Stimulated activated CD4-positive, alpha-beta T cell treated with anti-CD3 and anti-CD28 coated beads, Interleukin-4, amount 100 ng/mL, for 48 hours (primary cell): Measurements from ENCODE around the gene DNMT3B.
"Not testable (repeated sequence)": the region's sequence is repeated elsewhere in the genome, so short reads cannot be mapped to it uniquely, and the experiment has no call there.

ENCODE experiments used
- DNase-seq, 2 donors: peaks; one replicate each; pipeline ENCODE4 v3.0.0-alpha.2; 2020; ENCODE audit warnings: low read depth in 2 of 2

The DNMT3B gene

DNA sequence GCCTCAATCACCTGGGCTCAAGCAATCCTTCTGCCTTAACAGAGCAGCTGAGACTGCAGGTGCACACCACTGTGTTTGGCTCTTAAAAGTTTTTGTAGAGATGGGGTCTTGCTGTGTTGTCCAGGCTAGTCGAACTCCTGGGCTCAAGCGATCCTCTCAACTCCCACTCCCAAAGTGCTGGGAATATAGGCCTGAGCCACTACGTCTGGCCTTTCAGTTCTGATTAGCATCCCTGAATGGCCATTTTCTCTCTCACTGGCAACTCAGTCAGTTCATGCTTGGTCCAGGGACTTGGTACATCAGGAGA, 28.5 kb downstream of the DNMT3B start:
- no peak for DNase-seq

DNA sequence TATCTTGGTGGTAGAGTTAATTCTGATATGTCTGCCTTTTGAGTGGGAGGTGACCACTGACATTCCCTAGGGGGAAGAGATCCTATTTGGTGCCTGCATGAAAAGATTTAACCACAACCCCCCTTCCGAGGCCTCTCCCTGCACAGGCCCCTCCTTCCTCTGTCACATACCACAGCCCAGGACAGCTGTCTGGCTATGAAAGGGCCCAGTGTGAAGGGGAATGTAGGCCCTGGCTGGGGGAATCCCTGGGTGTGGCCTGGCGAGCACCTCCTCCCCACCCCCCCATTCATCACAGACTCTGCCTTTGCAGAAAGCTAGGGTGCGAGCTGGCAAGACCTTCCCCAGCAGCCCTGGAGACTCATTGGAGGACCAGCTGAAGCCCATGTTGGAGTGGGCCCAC, 30.1 kb downstream of the DNMT3B start:
- peak in 1 of 2 donors; percentile 13 for DNase-seq

DNA sequence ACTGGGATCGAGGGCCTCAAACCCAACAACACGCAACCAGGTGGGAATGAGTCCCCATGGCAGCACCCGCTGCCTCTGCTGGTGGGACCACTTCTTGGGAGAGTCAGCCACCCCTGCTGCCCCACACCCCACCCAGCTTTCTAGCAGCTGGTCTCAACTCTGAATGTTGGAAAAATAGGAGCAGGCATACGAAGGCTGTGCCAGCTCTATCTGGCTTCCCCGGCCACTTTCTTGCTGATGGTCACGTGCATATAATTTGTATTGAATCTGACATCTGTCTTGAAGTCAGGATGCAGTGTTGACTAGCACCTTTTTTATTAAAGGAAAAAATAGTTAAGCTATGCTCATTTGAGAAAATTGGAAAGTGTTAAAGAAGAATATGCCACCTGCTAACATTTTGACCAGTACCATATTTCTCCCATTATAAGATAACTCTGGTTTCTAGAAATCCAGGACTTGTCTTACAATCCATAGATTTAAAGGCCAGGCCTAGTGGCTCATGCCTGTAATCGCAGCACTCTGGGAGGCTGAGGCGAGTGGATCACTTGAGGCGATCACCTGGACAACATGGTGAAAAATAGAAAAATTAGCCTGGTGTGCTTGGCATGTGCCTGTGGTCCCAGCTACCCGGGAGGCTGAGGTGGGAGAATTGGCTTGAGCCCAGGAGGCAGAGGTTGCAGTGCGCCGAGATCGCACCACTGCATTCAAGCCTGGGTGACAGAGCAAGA, 30.7 kb downstream of the DNMT3B start:
- DNase-seq = no peak

- DNase-seq = no peak
Measured at GRCh38 chr20:32796383-32796948, 34.3 kb downstream of the DNMT3B start.

DNA sequence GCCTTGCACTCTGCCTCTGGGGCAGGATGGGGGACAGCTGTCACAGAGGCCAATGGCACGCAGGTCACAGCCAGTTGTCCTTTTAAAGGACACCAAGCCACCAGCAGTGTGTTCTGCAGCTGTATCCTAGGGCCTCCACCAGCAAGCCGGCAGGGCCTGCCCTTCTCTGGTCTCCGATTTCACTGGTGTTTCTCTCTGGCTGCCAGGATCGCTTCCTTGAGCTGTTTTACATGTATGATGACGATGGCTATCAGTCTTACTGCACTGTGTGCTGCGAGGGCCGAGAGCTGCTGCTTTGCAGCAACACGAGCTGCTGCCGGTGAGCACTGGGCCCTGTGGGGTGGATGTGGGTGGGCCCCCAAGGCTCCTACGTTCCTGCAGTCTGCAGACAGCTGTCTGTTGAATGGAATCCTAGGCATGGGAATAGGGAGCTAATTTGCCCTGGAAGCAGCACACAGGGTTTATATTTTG, 34.8 kb downstream of the DNMT3B start:
- no peak for DNase-seq

DNA sequence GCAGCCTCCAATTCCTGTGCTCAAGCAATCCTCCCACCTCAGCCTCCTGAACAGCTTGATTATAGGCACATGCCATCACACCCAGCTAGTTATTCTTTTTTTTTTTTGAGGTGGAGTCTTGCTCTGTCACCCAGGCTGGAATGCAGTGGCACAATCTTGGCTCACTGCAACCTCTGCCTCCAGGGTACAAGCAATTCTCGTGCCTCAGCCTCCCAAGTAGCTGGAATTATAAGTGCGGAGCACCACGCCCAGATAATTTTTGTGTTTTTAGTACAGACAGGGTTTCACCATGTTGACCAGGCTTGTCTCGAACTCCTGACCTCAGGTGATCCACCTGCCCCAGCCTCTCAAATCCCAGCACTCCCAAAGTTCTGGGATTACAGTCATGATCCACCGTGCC, 35.4 kb downstream of the DNMT3B start:
- not testable (repeated sequence) for DNase-seq

DNA sequence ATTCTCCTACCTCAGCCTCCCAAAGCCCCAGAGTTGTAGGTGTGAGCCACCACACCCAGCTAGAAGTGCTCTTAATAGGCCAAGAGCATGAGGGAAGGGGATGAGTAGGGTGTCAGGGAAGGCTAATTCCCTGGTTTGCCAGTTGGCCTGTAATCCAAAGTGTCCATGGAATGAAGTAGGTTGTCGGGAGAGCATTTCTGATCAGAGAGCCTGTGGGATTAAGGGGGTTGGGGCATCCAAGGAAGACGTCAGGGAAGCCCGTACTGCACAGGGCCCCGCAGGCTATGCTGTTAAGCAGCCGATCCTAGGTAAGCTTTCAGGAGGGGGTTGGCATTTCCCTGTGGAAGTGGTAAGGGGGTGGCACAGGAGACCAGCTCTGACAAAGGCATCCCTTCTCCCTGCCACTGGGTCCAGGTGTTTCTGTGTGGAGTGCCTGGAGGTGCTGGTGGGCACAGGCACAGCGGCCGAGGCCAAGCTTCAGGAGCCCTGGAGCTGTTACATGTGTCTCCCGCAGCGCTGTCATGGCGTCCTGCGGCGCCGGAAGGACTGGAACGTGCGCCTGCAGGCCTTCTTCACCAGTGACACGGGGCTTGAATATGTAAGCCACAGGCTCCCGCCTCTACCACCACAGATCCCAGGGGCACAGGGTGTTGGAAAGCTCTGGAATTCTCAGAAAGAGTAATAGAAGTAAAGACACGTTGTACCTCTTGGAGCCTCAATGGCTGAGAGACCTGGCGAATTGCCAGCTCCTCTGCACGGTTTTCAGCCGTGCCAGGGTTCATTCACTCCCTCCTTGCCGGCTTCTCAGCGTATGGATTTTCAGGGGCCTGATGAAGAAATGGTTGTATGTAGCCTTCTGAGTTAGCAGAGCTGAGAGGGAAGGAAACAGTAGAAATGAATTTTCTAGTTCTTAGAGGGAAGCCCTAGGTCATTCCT, 36.1 kb downstream of the DNMT3B start:
- DNase-seq = no peak

DNA sequence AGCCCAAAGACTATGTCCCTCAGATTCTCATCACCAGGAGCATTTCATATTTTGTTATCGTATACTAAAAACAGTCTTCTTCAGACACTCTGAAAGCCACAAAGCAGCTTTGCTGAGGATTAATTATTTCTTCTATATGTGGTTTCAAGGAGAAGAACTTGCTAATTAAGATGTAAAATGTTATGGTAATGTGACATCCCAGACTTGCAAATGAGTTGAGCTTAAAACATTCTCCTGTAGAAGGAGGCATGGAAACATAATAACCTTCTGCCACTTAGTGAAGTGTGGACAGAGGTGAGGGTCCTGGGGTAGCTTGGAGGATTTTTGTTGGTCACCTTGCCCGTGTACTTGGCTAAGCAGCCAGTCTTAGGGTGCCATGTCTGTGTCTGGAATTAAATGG, 40.9 kb downstream of the DNMT3B start:
- no peak for DNase-seq

DNA sequence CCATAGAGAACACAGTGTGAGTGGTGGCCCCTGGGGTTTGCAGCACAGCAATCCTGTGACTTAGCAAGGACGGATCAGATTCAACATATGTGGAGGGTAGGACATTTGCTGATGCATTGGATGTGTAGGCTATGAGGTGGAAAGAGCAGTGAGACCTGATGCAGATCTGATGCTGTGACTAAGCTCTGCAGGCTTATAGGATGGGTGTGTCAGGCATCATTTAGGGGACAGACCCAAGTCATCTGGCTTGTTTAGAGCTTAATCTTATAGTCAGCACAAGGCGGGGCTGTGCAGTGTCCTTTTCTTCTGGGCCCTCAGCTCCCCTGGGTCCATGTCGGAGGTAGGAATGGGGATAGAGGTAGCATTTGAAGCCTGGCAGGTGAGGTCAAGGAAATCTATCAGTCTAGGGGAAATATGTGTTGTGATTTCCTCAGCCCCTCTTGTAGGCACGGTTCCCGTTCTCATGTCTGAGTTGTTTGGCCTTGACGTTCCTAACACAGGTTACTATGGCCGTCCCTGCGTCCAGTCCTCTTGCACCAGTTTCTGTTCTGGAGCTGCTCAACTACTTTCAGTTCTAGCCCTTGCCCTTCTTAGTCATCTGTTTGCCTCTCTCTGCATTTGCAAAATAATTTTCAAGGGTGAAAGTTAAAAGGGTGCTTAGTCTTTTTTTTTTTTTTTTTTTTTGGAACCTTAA, 42.0 kb downstream of the DNMT3B start:
- no peak for DNase-seq

- DNase-seq = no peak
Measured at GRCh38 chr20:32804817-32805216, 42.6 kb downstream of the DNMT3B start.

- DNase-seq = no peak
Measured at GRCh38 chr20:32805721-32806120, 43.5 kb downstream of the DNMT3B start.

GRCh38 chr20:32806356-32806755, 44.2 kb downstream of the DNMT3B start:
- DNase-seq = no peak

- no peak for DNase-seq
Measured at GRCh38 chr20:32807706-32808105, 45.5 kb downstream of the DNMT3B start.

GRCh38 chr20:32808438-32808837, 46.3 kb downstream of the DNMT3B start:
- no peak for DNase-seq

DNA sequence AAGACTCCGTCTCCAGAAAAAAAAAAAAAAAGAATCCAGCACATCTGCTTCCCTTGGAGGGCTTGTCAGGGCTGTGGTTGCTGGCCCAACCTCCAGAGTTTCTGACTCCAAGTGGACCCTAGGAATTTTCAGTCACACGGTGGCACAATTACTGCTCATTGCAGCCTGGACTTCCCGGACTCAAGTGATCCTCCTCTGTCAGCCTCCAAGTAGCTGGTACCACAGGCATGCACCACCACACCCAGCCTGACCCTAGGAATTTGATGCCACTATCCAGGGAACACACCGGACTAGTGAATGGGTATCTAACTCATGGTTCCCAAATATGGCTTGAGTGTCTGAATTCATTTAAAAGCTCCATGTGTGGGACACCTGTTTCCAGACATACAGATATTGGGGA, 47.7 kb downstream of the DNMT3B start:
- no peak for DNase-seq

- no peak for DNase-seq
Measured at GRCh38 chr20:32810941-32811340, 48.8 kb downstream of the DNMT3B start.

- no peak for DNase-seq
Measured at GRCh38 chr20:32811886-32812285, 49.7 kb downstream of the DNMT3B start.

GRCh38 chr20:32819992-32820697, 58.0 kb downstream of the DNMT3B start:
- DNase-seq = peak; percentile 86 to 89

DNA sequence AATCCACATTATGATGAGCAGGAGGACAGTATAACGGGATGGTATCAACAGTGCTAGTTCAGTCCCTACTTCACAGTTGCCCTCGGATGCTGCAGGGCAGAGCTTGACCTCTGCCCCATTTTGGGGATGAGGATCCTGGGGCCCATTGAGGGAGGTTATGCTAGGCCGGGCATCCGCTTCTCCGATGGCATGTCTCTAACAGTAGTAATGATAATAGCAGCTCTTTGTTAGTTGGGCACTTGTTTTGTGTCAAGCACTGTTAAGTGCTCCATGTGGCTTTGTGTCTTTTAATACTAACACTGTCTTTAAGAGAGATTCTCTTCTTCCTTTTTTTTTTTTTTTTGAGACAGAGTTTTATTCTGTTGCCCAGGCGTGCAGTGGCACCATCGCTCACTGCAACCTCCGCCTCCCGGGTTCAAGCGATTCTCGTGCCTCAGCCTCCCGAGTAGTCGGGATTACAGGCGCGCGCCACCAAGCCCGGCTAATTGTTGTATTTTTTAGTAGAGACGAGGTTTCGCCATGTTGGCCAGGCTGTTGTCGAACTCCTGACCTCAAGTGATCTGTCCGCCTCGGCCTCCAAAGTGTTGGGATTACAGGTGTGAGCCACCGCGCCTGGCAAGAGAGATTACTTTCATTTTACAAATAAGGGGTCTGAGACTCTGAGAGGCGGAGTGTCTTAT, 58.7 kb downstream of the DNMT3B start:
- peak in 1 of 2 donors; percentile 4 for DNase-seq

GRCh38 chr20:32822225-32822624, 60.0 kb downstream of the DNMT3B start:
- DNase-seq = no peak

GRCh38 chr20:32823078-32823477, 60.9 kb downstream of the DNMT3B start:
- DNase-seq = peak in 1 of 2 donors; percentile 6
